ENCODE results near the gene B3GALNT2. TPM values are rescaled to one million over a fixed set of nuclear protein-coding genes. Genes with fewer than 3 reads are reported as not detected.

Gene B3GALNT2
- total RNA-seq, 1 donor from 2014 or later, result 19.6 TPM

- DNase-seq (ENCODE audit: low spot score in 2 of 2), result peak; percentile 37 to 48
- no peak for FAIRE-seq
These were observed 89.0 kb downstream of the B3GALNT2 start for GRCh38 chr1:235415008-235415904.

- no peak for DNase-seq (ENCODE audit: low spot score in 2 of 2)
- FAIRE-seq, result no peak
These were observed 92.5 kb downstream of the B3GALNT2 start for GRCh38 chr1:235411489-235412486.

- DNase-seq (ENCODE audit: low spot score in 2 of 2), result no peak
- FAIRE-seq, result no peak
These were observed 93.8 kb downstream of the B3GALNT2 start for GRCh38 chr1:235410467-235410866.

- FAIRE-seq, result no peak
- no peak for DNase-seq (ENCODE audit: low spot score in 2 of 2)
These were observed 95.0 kb downstream of the B3GALNT2 start for GRCh38 chr1:235409042-235409820.

- DNase-seq (ENCODE audit: low spot score in 2 of 2) (no peak), FAIRE-seq (no peak)
These were observed 95.7 kb downstream of the B3GALNT2 start for GRCh38 chr1:235408503-235408960.

- DNase-seq (ENCODE audit: low spot score in 2 of 2) (no peak), FAIRE-seq (no peak)
These were observed 96.8 kb downstream of the B3GALNT2 start for GRCh38 chr1:235407419-235407818.

GRCh38 chr1:235404190-235404589 is 100.1 kb downstream of the B3GALNT2 start:
- no peak for DNase-seq (ENCODE audit: low spot score in 2 of 2)
- no peak for FAIRE-seq

- no peak for DNase-seq (ENCODE audit: low spot score in 2 of 2)
- no peak for FAIRE-seq
These were observed 100.7 kb downstream of the B3GALNT2 start for GRCh38 chr1:235403593-235403992.

- no peak for FAIRE-seq
- no peak for DNase-seq (ENCODE audit: low spot score in 2 of 2)
These were observed 101.6 kb downstream of the B3GALNT2 start for GRCh38 chr1:235402457-235403200.

GRCh38 chr1:235401251-235401650 is 103.0 kb downstream of the B3GALNT2 start:
- FAIRE-seq (no peak), DNase-seq (ENCODE audit: low spot score in 2 of 2) (no peak)

Small RNAs within 50 kb of the gene (small RNA-seq; reads per million reads assigned to genes)
- gene MTCO3P46 (not detected), gene MTND4LP21 (not detected), gene RPS21P1 (not detected)

Other genes with a start within 250 kb of the B3GALNT2 start
- gene ARID4B, start 176.3 kb downstream of the B3GALNT2 start, total RNA-seq, result 92.9 TPM
- 30.6 TPM for gene GGPS1, start 175.9 kb downstream of the B3GALNT2 start, total RNA-seq
- 44.0 TPM for gene TBCE, start 137.0 kb downstream of the B3GALNT2 start, total RNA-seq
- 31.0 TPM for gene GNG4, start 145.3 kb upstream of the B3GALNT2 start, total RNA-seq